ENCODE results near the gene DNHD1.

The DNHD1 gene

GRCh38 chr11:6530848-6531247 is 33.8 kb downstream of the DNHD1 start:
- DNase-seq (ENCODE audit: low spot score in 2 of 2): no peak
- no peak for ATAC-seq (ENCODE audit: low read depth)
- Mint-ChIP-seq H3K4me3 (no peak overlapping the region), H3K9me3 (no peaks in the 10 kb centered on the region), H3K36me3 (peaks cover 9% of the 10 kb centered on the region), H3K4me1 (peaks cover 8% of the 10 kb centered on the region), H3K27me3 (no peaks in the 10 kb centered on the region), H3K27ac (no peak overlapping the region)

GRCh38 chr11:6531267-6531752 is 34.2 kb downstream of the DNHD1 start:
- Mint-ChIP-seq H3K36me3 (peaks cover 9% of the 10 kb centered on the region), H3K9me3 (no peaks in the 10 kb centered on the region), H3K4me1 (peaks cover 5% of the 10 kb centered on the region), H3K27me3 (no peaks in the 10 kb centered on the region), H3K4me3 (no peak overlapping the region), H3K27ac (no peak overlapping the region)
- DNase-seq (ENCODE audit: low spot score in 2 of 2): peak in 1 of 2 donors; percentile 30
- peak; percentile 62 for ATAC-seq (ENCODE audit: low read depth)

- no peak for DNase-seq (ENCODE audit: low spot score in 2 of 2)
- Mint-ChIP-seq H3K27ac (no peak overlapping the region), H3K4me1 (no peaks in the 10 kb centered on the region)
These were observed 41.4 kb downstream of the DNHD1 start for GRCh38 chr11:6538456-6538855.

GRCh38 chr11:6538945-6539344 is 41.9 kb downstream of the DNHD1 start:
- ATAC-seq (ENCODE audit: low read depth): no peak
- H3K27me3 Mint-ChIP-seq: no peaks in the 10 kb centered on the region
- H3K27ac Mint-ChIP-seq: no peak overlapping the region

More at GRCh38 chr11:6538456-6538855, 41.4 kb downstream of the DNHD1 start:
- H3K9me3 Mint-ChIP-seq: no peaks in the 10 kb centered on the region
- no peaks in the 10 kb centered on the region for H3K27me3 Mint-ChIP-seq
- no peak overlapping the region for H3K4me3 Mint-ChIP-seq
- H3K36me3 Mint-ChIP-seq: peaks cover 7% of the 10 kb centered on the region
- ATAC-seq (ENCODE audit: low read depth): no peak

GRCh38 chr11:6539748-6540268 is 42.7 kb downstream of the DNHD1 start:
- no peaks in the 10 kb centered on the region for H3K9me3 Mint-ChIP-seq
- H3K36me3 Mint-ChIP-seq: peaks cover 10% of the 10 kb centered on the region
- ATAC-seq (ENCODE audit: low read depth) (no peak), DNase-seq (ENCODE audit: low spot score in 2 of 2) (no peak)
- H3K27ac Mint-ChIP-seq: peak overlapping the region; percentile 5
- no peaks in the 10 kb centered on the region for H3K27me3 Mint-ChIP-seq
- H3K4me3 Mint-ChIP-seq: no peak overlapping the region
- H3K4me1 Mint-ChIP-seq: no peaks in the 10 kb centered on the region

More at GRCh38 chr11:6538945-6539344, 41.9 kb downstream of the DNHD1 start:
- no peak for DNase-seq (ENCODE audit: low spot score in 2 of 2)
- Mint-ChIP-seq H3K4me3 (no peak overlapping the region), H3K36me3 (peaks cover 6% of the 10 kb centered on the region), H3K9me3 (no peaks in the 10 kb centered on the region), H3K4me1 (no peaks in the 10 kb centered on the region)

GRCh38 chr11:6541356-6541755 is 44.3 kb downstream of the DNHD1 start:
- ATAC-seq (ENCODE audit: low read depth) (no peak), DNase-seq (ENCODE audit: low spot score in 2 of 2) (no peak)
- Mint-ChIP-seq H3K36me3 (peaks cover 6% of the 10 kb centered on the region), H3K4me1 (no peaks in the 10 kb centered on the region), H3K9me3 (no peaks in the 10 kb centered on the region), H3K27ac (no peak overlapping the region), H3K4me3 (no peak overlapping the region), H3K27me3 (no peaks in the 10 kb centered on the region)

- H3K27me3 Mint-ChIP-seq: no peaks in the 10 kb centered on the region
- no peaks in the 10 kb centered on the region for H3K9me3 Mint-ChIP-seq
- peaks cover 12% of the 10 kb centered on the region for H3K36me3 Mint-ChIP-seq
- ATAC-seq (ENCODE audit: low read depth) (no peak), DNase-seq (ENCODE audit: low spot score in 2 of 2) (no peak)
- H3K4me3 Mint-ChIP-seq: no peak overlapping the region
- H3K27ac Mint-ChIP-seq: peak overlapping the region; percentile 64
- H3K4me1 Mint-ChIP-seq: no peaks in the 10 kb centered on the region
These were observed 45.6 kb downstream of the DNHD1 start for GRCh38 chr11:6542727-6543126.

- peaks cover 11% of the 10 kb centered on the region for H3K36me3 Mint-ChIP-seq
- DNase-seq (ENCODE audit: low spot score in 2 of 2): no peak
- no peaks in the 10 kb centered on the region for H3K27me3 Mint-ChIP-seq
- H3K27ac Mint-ChIP-seq: no peak overlapping the region
- no peaks in the 10 kb centered on the region for H3K4me1 Mint-ChIP-seq
- no peak for ATAC-seq (ENCODE audit: low read depth)
- no peaks in the 10 kb centered on the region for H3K9me3 Mint-ChIP-seq
- no peak overlapping the region for H3K4me3 Mint-ChIP-seq
These were observed 48.1 kb downstream of the DNHD1 start for GRCh38 chr11:6544921-6545850.

- no peaks in the 10 kb centered on the region for H3K9me3 Mint-ChIP-seq
- H3K27me3 Mint-ChIP-seq: no peaks in the 10 kb centered on the region
- H3K27ac Mint-ChIP-seq: no peak overlapping the region
- no peak overlapping the region for H3K4me3 Mint-ChIP-seq
- peaks cover 11% of the 10 kb centered on the region for H3K36me3 Mint-ChIP-seq
- no peaks in the 10 kb centered on the region for H3K4me1 Mint-ChIP-seq
- ATAC-seq (ENCODE audit: low read depth) (no peak), DNase-seq (ENCODE audit: low spot score in 2 of 2) (peak in 1 of 2 donors; percentile 7)
These were observed 49.0 kb downstream of the DNHD1 start for GRCh38 chr11:6545917-6546605.

GRCh38 chr11:6546735-6547134 is 49.7 kb downstream of the DNHD1 start:
- Mint-ChIP-seq H3K4me1 (no peaks in the 10 kb centered on the region), H3K36me3 (peaks cover 11% of the 10 kb centered on the region), H3K9me3 (no peaks in the 10 kb centered on the region), H3K27ac (no peak overlapping the region), H3K4me3 (no peak overlapping the region), H3K27me3 (no peaks in the 10 kb centered on the region)
- no peak for ATAC-seq (ENCODE audit: low read depth)
- peak in 1 of 2 donors; percentile 6 for DNase-seq (ENCODE audit: low spot score in 2 of 2)

- Mint-ChIP-seq H3K9me3 (no peaks in the 10 kb centered on the region), H3K4me3 (no peak overlapping the region), H3K27me3 (no peaks in the 10 kb centered on the region), H3K27ac (no peak overlapping the region), H3K4me1 (no peaks in the 10 kb centered on the region), H3K36me3 (peaks cover 11% of the 10 kb centered on the region)
- DNase-seq (ENCODE audit: low spot score in 2 of 2) (peak in 1 of 2 donors; percentile 0), ATAC-seq (ENCODE audit: low read depth) (no peak)
These were observed 50.1 kb downstream of the DNHD1 start for GRCh38 chr11:6547177-6547576.

- H3K27ac Mint-ChIP-seq: peak overlapping the region; percentile 28
- ATAC-seq (ENCODE audit: low read depth): no peak
- H3K4me1 Mint-ChIP-seq: no peaks in the 10 kb centered on the region
These were observed 51.0 kb downstream of the DNHD1 start for GRCh38 chr11:6548121-6548520.

GRCh38 chr11:6548641-6549040 is 51.6 kb downstream of the DNHD1 start:
- Mint-ChIP-seq H3K27ac (no peak overlapping the region), H3K27me3 (no peaks in the 10 kb centered on the region), H3K4me3 (no peak overlapping the region), H3K4me1 (no peaks in the 10 kb centered on the region), H3K36me3 (peaks cover 11% of the 10 kb centered on the region), H3K9me3 (no peaks in the 10 kb centered on the region)
- no peak for ATAC-seq (ENCODE audit: low read depth)
- peak in 1 of 2 donors; percentile 1 for DNase-seq (ENCODE audit: low spot score in 2 of 2)

More at GRCh38 chr11:6548121-6548520, 51.0 kb downstream of the DNHD1 start:
- Mint-ChIP-seq H3K27me3 (no peaks in the 10 kb centered on the region), H3K9me3 (no peaks in the 10 kb centered on the region), H3K4me3 (no peak overlapping the region), H3K36me3 (peaks cover 11% of the 10 kb centered on the region)
- DNase-seq (ENCODE audit: low spot score in 2 of 2): peak in 1 of 2 donors; percentile 5

GRCh38 chr11:6553634-6554033 is 56.6 kb downstream of the DNHD1 start:
- Mint-ChIP-seq H3K4me3 (no peak overlapping the region), H3K4me1 (no peaks in the 10 kb centered on the region), H3K36me3 (peaks cover 3% of the 10 kb centered on the region), H3K27me3 (no peaks in the 10 kb centered on the region), H3K27ac (no peak overlapping the region), H3K9me3 (no peaks in the 10 kb centered on the region)
- DNase-seq (ENCODE audit: low spot score in 2 of 2): no peak
- no peak for ATAC-seq (ENCODE audit: low read depth)

Measured in memory B cell (primary cell).